A204.1 (cell line): Measurements from ENCODE around the gene TMEM115.

Experiments
- FAIRE-seq: peaks from 2 replicates; lab custom pipeline; 2012; peaks lifted over from hg19 to GRCh38; lab: Jason Lieb, UNC

TMEM115 gene

DNA sequence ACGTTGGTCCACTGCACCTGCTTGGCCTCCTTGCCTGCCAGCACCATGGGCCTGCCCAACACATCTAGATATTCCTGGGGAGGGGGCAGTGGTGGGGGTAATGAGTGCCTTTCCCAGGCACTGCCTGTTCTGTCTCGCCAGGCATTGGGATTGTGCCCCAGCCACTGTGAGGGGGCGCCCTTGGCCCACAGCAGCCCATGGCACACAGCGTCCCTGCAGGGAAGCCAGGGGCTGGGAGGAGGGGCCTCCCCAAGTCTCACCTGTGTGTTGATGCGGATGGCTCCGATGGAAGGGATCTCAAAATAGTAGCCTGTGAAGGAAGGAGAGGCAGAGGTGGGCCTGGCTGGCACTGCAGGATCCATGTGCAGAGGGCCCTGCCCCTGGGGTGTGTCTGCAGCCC is 18.7 kb upstream of the TMEM115 start:
- no peak for FAIRE-seq

DNA sequence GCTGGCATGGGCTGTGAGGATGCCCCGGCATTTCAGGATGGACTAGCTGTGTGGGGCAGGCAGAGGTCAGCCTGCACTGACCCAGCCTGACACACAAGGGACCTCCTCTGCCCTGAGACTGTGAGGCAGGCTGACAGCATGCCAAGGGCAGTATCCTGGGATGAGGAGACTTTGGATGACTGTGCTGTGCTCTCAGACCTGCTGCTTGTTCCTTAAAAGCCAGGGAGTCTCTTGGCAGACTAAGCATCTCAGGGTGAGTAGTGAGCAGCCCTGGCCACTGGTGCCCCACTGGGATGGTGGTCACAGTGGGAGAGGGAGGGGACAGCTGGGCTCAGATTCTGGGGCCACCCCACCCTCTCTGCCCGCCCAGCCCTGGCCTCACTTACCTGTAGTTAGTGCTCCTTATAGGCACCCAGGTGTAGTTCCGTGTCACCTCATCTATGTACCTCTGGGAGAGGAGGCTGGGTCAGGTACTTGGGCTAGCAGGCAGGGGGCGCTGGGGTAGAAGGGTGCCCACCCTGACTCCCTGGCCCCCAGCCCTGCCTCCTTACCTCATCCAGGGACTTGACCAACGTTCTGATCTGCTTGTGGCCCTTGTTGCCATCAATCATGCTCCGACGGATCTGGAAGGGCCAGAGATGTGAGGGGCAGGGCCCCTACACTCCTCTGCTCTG is 16.1 kb upstream of the TMEM115 start:
- no peak for FAIRE-seq

DNA sequence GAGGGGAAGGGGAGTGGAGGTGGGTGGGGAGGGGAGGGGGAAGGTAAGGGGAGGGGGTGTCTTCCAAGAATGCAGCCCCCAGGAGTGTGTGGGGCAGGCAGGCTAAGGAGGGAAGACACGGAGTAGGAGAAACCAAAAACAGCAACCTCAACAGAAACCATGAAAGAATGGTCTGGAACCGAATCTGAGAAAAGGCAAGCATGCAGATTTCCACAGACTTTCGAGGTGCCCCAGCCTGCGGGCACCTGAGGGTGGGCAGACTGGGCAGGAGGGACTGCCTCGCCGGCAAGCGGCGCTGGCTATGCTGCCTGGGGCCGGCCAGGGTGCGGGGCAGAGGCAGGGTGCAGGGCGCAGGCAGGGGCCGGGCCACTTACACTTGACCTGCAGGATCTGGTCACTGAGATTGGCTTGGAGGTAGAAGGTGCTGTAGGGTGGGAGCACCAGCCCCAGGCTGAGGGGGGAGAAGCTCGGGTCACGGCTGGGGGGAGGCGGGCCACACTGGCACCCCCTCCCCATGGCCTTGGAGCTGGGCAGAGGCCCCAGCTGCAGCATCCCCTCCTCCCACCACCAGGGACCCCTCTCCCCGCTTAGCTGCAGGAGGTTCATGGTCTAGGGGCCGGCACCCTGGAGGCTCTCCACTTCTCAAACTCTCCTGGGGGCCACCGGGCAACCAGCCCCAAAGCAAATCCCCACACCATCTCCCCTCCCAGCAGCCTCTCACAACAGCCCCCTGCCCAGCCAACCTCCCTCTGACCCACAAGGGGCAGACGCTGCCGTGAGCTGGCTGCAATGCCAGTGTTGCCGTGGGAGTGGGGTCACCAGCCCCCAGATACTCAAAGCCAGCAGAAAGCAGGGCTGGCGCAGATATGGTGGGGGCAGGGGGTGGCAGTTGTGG is 15.3 kb upstream of the TMEM115 start:
- no peak for FAIRE-seq

- no peak for FAIRE-seq
These were observed 14.1 kb upstream of the TMEM115 start for GRCh38 chr3:50373146-50374051.

DNA sequence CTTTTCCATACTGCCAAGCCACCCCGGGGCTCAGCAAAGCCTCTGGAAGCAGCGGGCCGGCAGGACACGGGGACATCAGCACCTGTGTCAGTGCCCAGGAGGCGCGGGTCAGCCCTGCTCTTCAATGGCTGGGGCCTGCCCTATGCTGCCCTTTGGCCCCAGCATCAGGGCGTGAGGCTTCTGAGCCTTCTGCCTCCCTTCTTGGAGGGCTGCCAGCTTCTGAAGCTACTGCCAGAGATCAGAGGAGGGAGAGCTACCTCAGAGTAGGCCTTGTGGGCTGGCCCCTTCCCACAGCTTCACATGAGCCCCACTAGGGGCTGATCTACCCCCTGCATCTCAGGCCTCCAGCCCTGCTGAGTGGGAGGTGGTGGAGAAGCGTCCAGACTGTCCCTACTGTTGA is 13.0 kb upstream of the TMEM115 start:
- no peak for FAIRE-seq

DNA sequence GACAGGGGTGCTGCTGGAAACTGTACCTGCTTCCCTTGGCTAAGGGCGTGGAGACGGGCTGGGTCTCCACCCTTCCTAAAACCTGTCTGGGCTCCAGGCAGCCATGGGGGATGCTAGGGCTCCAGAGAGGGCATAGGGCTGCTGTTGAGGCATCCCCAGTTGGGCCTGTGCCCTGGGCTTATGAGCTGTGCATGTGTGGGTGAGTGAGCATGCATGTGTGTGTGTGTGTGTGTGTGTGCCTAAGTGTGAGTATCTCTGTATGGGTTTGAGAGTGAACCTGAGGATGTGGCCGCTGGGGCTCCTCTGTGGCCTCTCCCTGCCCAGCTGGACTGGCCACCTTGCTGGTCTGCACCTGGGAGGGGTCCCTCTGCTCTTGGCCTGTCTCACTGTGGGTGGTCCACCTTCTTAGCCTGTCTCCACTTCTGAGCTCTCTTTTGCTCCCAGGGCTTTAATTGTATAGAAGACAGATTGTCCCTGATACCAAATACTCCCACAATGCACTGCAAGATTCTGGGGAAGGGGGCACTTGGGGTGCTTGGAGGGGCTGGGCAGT is 11.9 kb upstream of the TMEM115 start:
- FAIRE-seq, result no peak

DNA sequence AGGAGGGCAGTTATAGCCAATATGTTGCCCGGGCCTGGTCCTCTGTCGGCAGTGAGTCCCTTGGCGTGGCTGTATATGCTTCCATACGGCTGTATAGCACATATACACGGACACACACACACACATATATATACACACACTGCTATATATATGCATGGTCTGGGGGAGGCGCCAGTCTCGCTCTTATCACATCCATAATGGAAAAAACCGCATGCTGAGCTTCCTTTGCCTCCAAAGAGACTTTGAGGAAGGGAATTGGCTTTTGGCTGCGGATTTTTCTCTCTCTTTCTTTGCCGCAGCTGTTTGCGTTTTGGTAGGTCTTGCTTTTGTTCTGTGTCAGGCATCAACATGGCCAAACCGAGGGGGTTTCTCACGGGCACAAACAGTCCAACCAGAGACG is 11.3 kb upstream of the TMEM115 start:
- no peak for FAIRE-seq

GRCh38 chr3:50369012-50369670 is 9.8 kb upstream of the TMEM115 start:
- FAIRE-seq, result no peak

- no peak for FAIRE-seq
These were observed 6.5 kb upstream of the TMEM115 start for GRCh38 chr3:50365842-50366220.

GRCh38 chr3:50365080-50365841 is 5.9 kb upstream of the TMEM115 start:
- FAIRE-seq, result no peak

GRCh38 chr3:50364573-50365079 is 5.3 kb upstream of the TMEM115 start:
- FAIRE-seq, result no peak

GRCh38 chr3:50359760-50360110 is 414 bp upstream of the TMEM115 start:
- no peak for FAIRE-seq

DNA sequence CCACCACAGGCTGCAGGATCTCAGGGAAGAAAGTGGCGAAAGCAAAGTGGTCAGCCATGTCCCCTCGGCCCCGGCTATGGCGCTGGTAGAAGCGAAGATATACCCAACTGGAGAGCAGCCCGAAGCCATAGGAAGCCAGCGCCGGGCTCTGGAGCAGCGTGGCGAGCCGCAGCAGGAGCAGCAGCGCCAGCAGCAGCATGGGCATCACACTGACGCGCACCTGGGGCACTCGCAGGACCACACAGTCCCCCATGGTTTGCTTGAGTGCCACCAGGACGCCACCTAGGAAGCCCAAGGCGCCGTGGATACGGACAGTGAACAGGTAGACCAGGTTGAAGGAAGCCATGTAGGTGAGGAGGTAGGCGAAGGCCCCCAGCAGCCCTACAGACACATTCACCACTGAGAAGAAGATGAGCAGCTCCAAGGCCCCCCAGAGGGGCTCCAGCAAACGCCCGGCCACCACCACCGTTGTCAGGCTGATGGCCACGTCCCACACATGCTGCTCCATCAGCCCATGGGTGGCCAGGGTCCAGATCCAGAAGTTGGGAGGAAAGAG is 888 bp downstream of the TMEM115 start:
- no peak for FAIRE-seq

- no peak for FAIRE-seq
These were observed 1.8 kb downstream of the TMEM115 start for GRCh38 chr3:50357481-50357880.

DNA sequence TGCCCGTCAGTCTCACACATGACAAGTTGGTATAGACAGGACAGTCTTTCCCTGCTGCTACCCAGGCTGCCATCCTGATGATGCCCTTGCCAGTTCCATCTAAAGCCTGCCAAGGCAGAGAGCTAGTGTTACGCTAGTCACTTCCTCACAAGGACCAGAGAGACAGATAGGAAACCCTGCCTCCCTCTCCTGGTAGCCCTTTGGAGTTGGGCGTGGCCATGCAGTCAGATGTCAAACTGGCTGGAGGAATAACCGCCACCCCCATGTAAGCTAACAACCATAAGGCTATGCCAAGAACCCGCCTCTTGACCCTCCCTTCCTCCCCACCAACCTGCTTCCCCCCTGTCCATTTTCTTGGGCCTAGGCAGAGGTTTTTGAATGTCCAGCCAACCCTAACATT is 2.8 kb downstream of the TMEM115 start:
- FAIRE-seq, result no peak

DNA sequence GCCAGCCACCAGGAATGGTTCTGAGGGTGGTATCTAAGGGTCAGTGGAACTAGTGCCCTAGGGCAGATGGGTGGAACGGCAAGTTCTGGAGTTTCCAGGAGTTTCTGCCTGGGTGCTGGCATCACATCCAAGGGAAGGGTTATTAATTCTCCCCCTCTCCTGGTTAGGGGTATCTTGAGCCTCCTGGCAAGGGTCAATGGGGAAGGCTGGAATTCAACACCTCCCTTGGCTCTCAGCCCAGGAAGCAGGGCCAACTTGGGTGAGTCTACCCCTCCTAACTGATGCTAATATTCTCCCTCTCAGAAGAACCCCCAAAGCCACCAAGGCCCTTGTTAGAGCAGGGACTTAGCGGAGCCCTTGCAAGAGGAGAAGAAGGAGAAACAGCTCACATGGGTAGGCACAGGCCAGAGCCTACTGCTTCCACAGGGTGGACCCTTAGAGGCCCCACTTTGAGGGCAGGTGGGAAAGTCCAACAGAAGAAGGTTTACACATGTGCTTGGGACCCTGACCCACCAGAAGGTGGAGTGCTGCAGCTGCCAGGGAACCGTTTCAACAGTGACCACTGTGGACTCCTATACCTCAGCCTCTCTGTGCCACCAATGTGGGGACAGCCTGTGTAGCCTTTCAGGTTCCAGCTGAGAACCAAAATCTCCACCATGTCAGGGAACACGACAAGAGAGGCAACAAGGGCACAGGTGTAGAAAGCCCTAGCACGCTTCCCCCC is 3.3 kb downstream of the TMEM115 start:
- FAIRE-seq, result no peak

DNA sequence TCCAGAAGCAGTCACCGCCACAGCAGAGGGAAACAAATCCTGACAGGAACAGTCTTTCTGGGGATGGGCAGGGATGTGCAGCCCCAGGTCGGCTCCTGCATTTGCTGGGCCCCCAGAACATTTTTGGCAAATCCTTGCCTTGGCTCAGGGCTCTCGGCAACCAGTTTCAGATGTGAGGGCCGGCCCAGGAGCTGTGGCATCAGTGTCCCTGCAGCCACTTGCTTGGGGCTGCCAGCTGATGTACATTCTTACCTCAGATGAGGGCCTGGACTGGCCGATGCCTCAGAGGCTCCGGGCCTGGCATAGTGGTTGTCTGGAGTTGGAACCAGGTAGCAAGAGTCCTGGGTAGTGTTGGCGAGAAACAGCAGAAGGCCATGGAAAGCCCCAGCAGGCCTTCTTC is 4.5 kb downstream of the TMEM115 start:
- FAIRE-seq, result no peak

DNA sequence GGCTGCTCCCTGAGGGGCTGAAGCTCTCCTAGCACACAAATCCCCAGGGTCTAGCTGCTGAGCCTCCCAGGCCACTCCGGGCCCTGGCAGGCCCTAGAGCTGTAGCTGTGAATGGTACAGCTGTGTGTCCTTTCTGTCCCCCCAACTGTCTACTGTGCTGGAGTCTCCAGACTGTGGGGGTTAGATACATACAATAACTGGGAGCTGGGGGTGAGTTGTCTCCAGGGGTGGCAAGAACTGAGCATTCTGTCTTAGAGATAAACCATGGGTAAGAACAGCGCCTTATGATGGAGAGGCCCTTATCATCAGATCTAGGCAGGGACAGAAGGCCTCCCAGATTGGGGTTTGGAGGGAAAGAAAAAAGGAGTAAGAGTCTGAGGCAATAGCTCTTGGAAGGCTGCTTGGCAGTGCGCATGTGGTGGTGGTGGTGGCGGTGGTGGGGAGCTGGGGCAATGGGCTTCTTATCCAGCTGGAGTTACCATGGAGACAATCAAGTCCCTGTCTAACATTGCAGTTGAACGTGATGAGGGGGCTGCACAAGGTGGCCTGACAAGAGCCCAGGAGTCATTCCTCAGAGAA is 5.0 kb downstream of the TMEM115 start:
- FAIRE-seq, result no peak

GRCh38 chr3:50353245-50354004 is 5.9 kb downstream of the TMEM115 start:
- no peak for FAIRE-seq
